Colon (tissue), 2 donors: ENCODE results near the gene CPS1.

Source experiments
- FAIRE-seq: peaks from 2 replicates; lab custom pipeline; 2012; peaks lifted over from hg19 to GRCh38; lab: Jason Lieb, UNC
- donor health status: control.
- donor health status: control.

Gene CPS1

DNA sequence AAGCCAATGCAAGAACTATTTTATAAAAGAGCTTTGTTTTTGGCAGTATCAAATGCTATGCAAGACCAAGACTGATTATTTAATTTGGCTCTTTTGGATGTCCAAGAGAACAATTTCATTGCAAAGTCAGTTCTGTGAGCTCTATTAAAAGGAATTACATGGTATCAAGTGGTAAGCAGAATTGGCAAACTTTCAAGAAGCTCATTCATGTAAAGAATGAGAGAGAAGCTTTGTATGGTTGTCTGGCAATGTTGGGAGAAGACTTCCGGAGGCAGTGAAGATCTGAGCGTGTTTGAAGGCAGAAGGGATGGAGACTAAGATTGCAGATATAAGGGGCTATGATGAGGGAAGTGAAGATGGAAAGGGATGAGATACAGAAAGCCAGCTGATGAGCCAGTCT lies 49.6 kb downstream of the CPS1 start:
- FAIRE-seq: no peak

DNA sequence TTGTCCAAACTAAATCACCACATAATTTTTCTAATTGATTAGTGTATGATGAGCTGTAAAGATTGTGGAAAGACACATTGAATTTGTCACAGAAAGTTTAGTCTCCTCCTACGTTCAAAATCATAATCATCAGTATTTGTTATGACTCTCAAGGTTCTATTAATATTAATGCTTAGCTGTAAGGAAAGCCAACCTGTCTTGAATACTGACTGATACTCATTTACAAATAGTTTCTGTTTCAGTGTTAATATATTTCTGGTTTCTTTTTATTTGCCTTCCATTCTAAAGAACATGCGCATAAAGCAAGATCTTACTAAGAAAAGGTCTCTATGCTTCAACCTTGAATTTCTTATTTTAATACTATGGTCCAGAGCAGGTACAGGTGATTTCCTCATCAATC lies 55.1 kb downstream of the CPS1 start:
- FAIRE-seq: no peak

- FAIRE-seq: no peak
Observed at GRCh38 chr2:210616074-210616473, 59.7 kb downstream of the CPS1 start.

DNA sequence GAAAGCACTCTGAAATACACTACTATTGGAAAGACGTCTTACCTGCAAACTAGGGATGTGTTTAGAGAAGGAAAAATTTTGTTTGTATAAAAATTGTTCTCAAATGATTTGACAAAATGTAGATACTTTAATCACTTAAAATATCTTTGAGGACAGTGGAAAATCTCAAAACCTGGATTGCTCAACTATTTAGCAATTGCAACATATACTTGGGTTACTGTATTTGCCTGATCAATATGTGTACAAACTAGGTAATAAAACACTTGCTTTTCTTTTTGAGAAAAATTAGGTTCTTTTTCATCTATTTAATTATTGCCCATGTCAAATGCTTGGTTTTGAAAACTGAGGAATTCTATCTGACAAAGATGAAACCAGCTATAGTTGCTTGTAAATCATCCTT lies 60.9 kb downstream of the CPS1 start:
- no peak for FAIRE-seq

- no peak for FAIRE-seq
Observed at GRCh38 chr2:210617732-210618330, 61.4 kb downstream of the CPS1 start.

- FAIRE-seq: no peak
Observed at GRCh38 chr2:210620456-210620855, 64.1 kb downstream of the CPS1 start.

- FAIRE-seq: no peak
Observed at GRCh38 chr2:210623506-210623905, 67.1 kb downstream of the CPS1 start.

GRCh38 chr2:210626849-210627248 lies 70.5 kb downstream of the CPS1 start:
- no peak for FAIRE-seq

DNA sequence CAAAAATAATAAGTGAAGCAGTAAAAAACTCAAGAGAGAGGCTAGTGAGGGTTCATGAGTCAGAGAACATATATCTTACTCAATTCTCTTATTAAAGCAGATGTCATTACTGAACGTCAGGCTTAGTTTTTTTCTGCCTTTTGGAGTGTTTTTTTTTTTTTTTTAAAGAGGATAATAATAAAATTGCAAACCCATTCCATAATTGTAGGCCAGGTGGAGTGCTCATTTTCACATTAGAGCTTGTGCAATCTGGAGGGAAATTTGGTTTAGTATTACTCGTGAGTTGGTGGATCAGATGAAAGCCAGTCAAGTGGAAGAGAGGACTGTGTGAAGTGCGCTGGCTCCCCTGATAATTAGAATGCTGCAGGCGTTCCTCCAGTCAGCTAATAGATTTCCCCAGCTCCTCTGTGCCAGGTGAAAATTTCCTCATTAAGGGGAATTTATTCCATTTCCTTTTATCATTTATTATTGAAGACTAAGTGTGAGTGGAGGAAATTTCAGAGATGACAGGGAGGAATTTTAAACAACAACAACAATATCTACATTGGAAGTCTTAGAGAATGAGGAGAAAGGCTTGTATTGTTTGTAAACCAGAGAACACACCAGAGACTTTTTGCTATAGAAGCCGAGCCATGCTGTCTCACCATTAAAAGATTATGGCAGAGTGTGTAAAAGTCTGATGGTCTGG lies 74.6 kb downstream of the CPS1 start:
- no peak for FAIRE-seq

DNA sequence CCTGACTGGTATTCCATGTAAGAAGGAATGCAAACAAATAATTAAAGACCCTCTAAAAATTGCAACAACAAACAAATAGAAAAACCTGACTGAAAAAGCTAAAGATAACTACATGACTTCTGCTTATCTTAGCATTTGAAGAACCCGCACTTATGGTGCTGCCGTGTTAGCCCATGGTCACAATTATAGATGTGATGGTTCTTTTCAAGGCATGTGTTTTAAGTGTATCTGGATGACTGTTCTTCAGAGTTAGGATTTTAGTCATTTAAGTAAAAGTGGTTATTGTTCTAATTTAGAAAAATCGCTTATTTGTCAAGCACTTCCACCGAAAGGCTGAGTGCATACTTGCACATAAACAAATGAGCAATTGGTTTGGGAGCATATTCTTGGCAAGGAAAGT lies 77.3 kb downstream of the CPS1 start:
- FAIRE-seq: no peak

DNA sequence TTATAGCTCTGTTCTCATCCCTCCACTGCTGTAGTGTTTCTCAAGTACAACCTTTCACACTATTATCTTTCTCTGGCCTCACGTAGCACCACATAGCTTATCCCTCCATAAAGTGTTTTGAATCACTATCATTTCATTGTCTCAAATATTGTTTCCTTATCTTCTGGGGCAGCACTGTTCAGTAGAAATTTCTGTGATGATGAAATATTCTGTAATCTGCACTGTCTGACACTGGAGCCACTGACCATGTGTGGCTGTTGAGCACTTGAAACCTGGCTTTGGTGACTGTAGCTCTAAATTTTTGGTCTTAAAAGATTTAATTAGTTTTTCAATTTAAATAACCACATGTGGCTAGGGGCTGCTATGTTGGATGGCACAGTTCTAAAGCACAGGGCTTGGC lies 78.9 kb downstream of the CPS1 start:
- no peak for FAIRE-seq

DNA sequence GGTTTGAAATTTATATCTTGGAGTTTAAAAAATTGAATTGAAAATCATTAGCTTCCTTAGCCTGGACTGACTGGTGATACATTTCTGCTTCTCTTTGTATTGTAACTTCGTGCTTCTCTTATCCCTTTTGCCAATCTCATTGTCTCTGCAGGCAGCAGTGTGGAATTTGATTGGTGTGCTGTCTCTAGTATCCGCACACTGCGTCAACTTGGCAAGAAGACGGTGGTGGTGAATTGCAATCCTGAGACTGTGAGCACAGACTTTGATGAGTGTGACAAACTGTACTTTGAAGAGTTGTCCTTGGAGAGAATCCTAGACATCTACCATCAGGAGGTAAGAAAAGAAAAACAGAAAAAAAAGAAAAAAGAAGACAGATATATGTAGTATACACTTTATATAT lies 85.9 kb downstream of the CPS1 start:
- FAIRE-seq: no peak

DNA sequence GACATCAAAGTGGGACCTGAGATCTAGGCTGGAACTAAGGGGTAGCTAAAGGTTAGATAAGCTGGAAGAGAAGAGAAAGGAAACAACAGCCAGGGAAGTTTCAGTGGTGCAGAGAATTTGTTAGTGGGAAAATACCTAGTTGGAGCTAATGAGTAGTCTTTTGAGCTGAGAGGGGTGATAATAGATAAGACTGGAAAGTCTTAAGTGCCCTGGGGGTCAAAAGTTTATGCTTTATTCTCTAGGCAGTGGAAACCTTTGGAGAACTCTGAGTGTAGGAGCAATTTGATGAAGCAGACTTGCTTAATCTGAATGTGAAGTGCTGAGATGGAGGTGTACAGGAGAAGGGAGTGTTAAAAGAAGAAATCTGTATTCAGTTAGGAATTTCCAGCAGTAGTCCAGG lies 90.8 kb downstream of the CPS1 start:
- no peak for FAIRE-seq

- no peak for FAIRE-seq
Observed at GRCh38 chr2:210654091-210654490, 97.7 kb downstream of the CPS1 start.

DNA sequence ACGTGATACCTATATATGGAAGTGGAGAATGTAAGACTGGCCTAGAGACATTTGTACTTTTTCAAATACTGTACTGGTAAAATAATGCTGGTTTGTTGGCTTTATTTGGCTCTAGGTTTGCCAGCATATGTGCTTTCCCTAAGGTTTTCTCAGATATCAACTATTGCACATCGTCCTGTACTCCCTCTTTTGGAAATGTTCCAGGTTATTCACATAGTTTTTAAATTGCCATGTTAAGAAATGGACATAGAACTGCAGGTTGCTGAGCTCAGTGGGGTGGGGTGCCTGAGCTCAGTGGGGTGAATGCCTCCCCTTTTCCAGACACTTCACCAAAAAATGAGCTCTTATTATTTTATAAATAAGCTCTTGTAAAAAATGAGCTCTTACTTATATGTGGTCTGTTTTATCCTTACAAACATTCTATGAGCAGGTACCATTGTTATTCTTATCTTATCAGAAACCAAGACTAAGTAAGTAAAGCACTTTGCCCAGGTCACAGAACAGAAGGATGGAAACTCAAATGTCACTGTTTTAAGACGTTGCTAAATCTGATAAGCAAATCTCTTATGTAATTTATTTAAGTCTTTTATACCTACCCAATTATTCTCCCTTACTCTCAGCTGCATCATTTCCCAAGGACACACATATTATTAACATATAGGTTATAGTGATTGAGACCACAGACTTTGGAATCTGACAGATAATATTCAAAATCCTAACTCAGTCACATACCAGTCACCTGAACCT lies 99.0 kb downstream of the CPS1 start:
- no peak for FAIRE-seq

DNA sequence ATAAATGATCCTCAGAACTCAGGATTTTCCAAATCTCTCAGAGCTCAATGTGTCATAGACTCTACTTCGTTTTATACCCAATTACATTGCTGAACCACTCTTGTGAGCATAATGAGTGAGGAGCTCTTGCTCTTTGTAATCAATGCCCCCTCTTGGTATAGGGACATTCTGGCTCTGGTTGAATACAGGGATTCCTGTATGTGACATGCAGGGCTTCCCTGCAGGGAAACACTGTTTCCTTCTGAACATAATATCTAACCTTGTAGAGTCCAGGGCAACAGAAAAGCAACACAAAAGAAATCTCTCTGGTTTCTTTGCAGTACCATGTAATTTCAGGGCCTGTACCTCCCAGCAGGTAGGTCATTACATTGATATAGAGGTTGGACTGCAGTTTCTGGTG lies 101.5 kb downstream of the CPS1 start:
- FAIRE-seq: no peak

- no peak for FAIRE-seq
Observed at GRCh38 chr2:210660751-210661150, 104.4 kb downstream of the CPS1 start.

DNA sequence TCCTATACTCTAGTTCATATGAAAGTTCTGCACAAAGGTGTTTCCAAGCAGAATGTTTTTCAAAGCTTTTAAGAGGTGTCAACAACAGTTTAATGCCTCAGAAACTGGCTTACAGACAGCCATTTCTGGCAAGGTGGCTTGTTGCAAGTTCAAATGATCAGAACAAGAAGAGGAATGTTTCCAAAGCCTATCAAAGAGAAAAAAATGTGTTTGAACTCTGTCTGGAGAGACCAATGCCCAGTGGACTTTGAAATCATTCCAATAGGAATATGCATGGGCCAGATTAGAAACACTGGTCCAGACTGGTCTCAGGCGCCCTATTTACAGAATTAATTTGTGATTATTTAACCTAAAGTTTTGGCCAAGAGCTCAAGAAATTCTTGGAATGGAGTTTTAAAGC lies 106.2 kb downstream of the CPS1 start:
- no peak for FAIRE-seq

GRCh38 chr2:210663631-210664089 lies 107.3 kb downstream of the CPS1 start:
- no peak for FAIRE-seq

- no peak for FAIRE-seq
Observed at GRCh38 chr2:210667711-210668110, 111.3 kb downstream of the CPS1 start.

- no peak for FAIRE-seq
Observed at GRCh38 chr2:210671065-210671464, 114.7 kb downstream of the CPS1 start.

DNA sequence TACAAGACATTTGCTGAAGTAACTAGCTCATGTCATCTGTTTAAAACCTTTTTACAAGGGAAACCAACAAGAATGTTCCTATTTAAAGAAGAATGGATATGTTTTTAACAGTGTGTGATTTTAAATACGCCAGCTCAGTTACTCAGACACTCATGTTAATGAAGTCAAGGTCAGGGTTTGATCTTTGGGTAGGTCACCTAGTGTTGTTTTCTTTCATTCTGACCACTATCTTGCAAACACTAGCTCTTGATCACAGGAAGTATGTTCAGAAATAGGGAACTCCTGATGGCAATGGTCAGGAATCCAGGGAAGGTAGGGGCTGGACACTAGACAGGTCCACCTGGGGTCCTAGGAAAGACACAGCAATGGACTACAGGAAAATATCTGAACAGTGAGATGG lies 116.7 kb downstream of the CPS1 start:
- FAIRE-seq: no peak

GRCh38 chr2:210676067-210676466 lies 119.7 kb downstream of the CPS1 start:
- FAIRE-seq: no peak

DNA sequence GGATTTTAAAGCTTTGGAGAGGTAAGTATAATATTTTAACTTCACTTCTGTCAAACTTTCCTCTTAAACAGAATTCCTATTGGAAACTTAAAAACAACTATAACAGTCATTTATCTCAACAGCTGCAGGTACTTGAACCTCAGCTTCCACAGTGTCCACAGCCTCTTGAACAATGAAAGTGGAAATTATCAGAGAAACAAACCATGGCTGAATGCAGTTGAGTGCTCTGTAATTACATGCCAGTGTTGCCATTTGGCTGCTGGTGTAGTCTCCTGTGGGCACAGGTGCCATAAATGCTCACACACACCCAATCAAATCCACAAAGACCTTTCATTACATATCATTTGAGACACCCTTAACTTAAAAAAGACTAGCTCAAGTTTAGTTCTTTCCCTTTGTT lies 125.1 kb downstream of the CPS1 start:
- FAIRE-seq: no peak
